WTC11 (cell line): ENCODE results near the gene GABRE. TPM values are rescaled to one million over a fixed set of nuclear protein-coding genes. Genes with fewer than 3 reads are reported as not detected.

Experiments
- ATAC-seq: fragments of 200-7000 bp; cut with Tn5 transposase; 2 replicates; pipeline ENCODE4 v1.10.0; 2021; ENCODE audit warnings: mild to moderate bottlenecking, moderate library complexity
- Bru-seq: library from RNA; stranded (reverse); fragments of 400-500 nt; gene quantifications from one replicate; lab custom pipeline; 2021; lab: Mats Ljungman, UMichigan
- CTCF ChIA-PET: fragments of 300-600 bp; sonication (Branson Sonifier 250); formaldehyde crosslinking; loops from one replicate; lab custom pipeline; 2021; ENCODE audit warnings: antibody characterized with exemption; lab: Charles Lee
- POLR2A ChIA-PET: fragments of 350-600 bp; sonication (Branson Sonifier 250); formaldehyde crosslinking; loops from one replicate; lab custom pipeline; 2021; ENCODE audit warnings: antibody characterized with exemption; lab: Charles Lee
- DNase-seq: peaks from one replicate; pipeline ENCODE4 v3.0.0; 2021; ENCODE audit warnings: low spot score
- H3K27ac Mint-ChIP-seq: 2 replicates; pipeline ENCODE4 v1.8.0; 2021; ENCODE audit warnings: mixed read lengths
- H3K27me3 Mint-ChIP-seq: 2 replicates; pipeline ENCODE4 v1.8.0; 2021; ENCODE audit warnings: low read depth, mild to moderate bottlenecking, moderate library complexity, mixed read lengths
- H3K36me3 Mint-ChIP-seq: 2 replicates; pipeline ENCODE4 v1.8.0; 2021; ENCODE audit warnings: mixed read lengths
- H3K4me1 Mint-ChIP-seq: 2 replicates; pipeline ENCODE4 v1.8.0; 2022; ENCODE audit warnings: mixed read lengths
- H3K4me3 Mint-ChIP-seq: 2 replicates; pipeline ENCODE4 v1.8.0; 2021; ENCODE audit warnings: mild to moderate bottlenecking, moderate library complexity, mixed read lengths
- H3K9me3 Mint-ChIP-seq: 2 replicates; pipeline ENCODE4 v1.8.0; 2021; ENCODE audit warnings: mixed read lengths
- ATF1 ChIP-seq: sonication (generic); formaldehyde crosslinking; IDR thresholded peaks from 2 replicates; pipeline ENCODE4 v1.8.1; 2023; ENCODE audit warnings: mild to moderate bottlenecking, moderate library complexity, missing genetic modification reagents
- ATF3 ChIP-seq: sonication (generic); formaldehyde crosslinking; conservative IDR thresholded peaks from 2 replicates; pipeline ENCODE4 v1.8.1; 2022; ENCODE audit warnings: mild to moderate bottlenecking, missing genetic modification reagents
- CBFB ChIP-seq: sonication (generic); formaldehyde crosslinking; IDR thresholded peaks from 2 replicates; pipeline ENCODE4 v1.8.1; 2022; ENCODE audit warnings: mild to moderate bottlenecking, low read depth, missing genetic modification reagents
- EMX1 ChIP-seq: fragments of 250-450 bp; sonication (Bioruptor Pico); IDR thresholded peaks from 2 replicates; pipeline ENCODE4 v1.8.0; 2021; ENCODE audit warnings: mild to moderate bottlenecking
- FOXJ3 ChIP-seq: sonication (generic); formaldehyde crosslinking; IDR thresholded peaks from 2 replicates; pipeline ENCODE4 v1.9.0; 2021; ENCODE audit warnings: missing genetic modification reagents, mild to moderate bottlenecking, borderline replicate concordance
- FOXP1 ChIP-seq: sonication (generic); formaldehyde crosslinking; IDR thresholded peaks from 2 replicates; pipeline ENCODE4 v1.8.0; 2022; ENCODE audit warnings: missing genetic modification reagents, mild to moderate bottlenecking, moderate library complexity, borderline replicate concordance
- GABPB1 ChIP-seq: sonication (generic); formaldehyde crosslinking; IDR thresholded peaks from 2 replicates; pipeline ENCODE4 v1.8.1; 2023; ENCODE audit warnings: mild to moderate bottlenecking, missing genetic modification reagents
- GTF2I ChIP-seq: fragments of 250-450 bp; sonication (Bioruptor Pico); conservative IDR thresholded peaks from 2 replicates; pipeline ENCODE4 v1.4.0; 2021; ENCODE audit warnings: mild to moderate bottlenecking
- MAX ChIP-seq: sonication (generic); formaldehyde crosslinking; IDR thresholded peaks from 2 replicates; pipeline ENCODE4 v1.8.0; 2022; ENCODE audit warnings: mild to moderate bottlenecking, missing genetic modification reagents
- NFATC4 ChIP-seq: fragments of 250-450 bp; sonication (Bioruptor Pico); IDR thresholded peaks from 2 replicates; pipeline ENCODE4 v1.9.0; 2021; ENCODE audit warnings: mild to moderate bottlenecking
- RORB ChIP-seq: fragments of 250-450 bp; sonication (Bioruptor Pico); IDR thresholded peaks from 2 replicates; pipeline ENCODE4 v1.9.0; 2021; ENCODE audit warnings: mild to moderate bottlenecking
- SMAD4 ChIP-seq: sonication (generic); formaldehyde crosslinking; IDR thresholded peaks from 2 replicates; pipeline ENCODE4 v1.8.0; 2022; ENCODE audit warnings: mild to moderate bottlenecking, missing genetic modification reagents
- TCF7 ChIP-seq: sonication (generic); formaldehyde crosslinking; IDR thresholded peaks from 2 replicates; pipeline ENCODE4 v1.8.0; 2022; ENCODE audit warnings: mild to moderate bottlenecking, low read depth, missing genetic modification reagents, moderate library complexity
- ZBTB21 ChIP-seq: sonication (generic); formaldehyde crosslinking; IDR thresholded peaks from 2 replicates; pipeline ENCODE4 v1.8.1; 2023; ENCODE audit warnings: mild to moderate bottlenecking, missing genetic modification reagents, borderline replicate concordance
- ZNF263 ChIP-seq: sonication (generic); formaldehyde crosslinking; IDR thresholded peaks from 2 replicates; pipeline ENCODE4 v1.8.1; 2022; ENCODE audit warnings: low read depth, mild to moderate bottlenecking, moderate library complexity, missing genetic modification reagents
- ZNF317 ChIP-seq: sonication (generic); formaldehyde crosslinking; IDR thresholded peaks from 2 replicates; pipeline ENCODE4 v1.8.1; 2023; ENCODE audit warnings: low read depth, mild to moderate bottlenecking, moderate library complexity, missing genetic modification reagents, borderline replicate concordance
- ZNF396 ChIP-seq: fragments of 250-450 bp; sonication (Bioruptor Pico); IDR thresholded peaks from 2 replicates; pipeline ENCODE4 v1.8.0; 2021; ENCODE audit warnings: mild to moderate bottlenecking, moderate library complexity, borderline replicate concordance
- ZNF671 ChIP-seq: fragments of 250-450 bp; sonication (Bioruptor Pico); IDR thresholded peaks from 2 replicates; pipeline ENCODE4 v1.8.0; 2021; ENCODE audit warnings: mild to moderate bottlenecking
- long read RNA-seq, 3 experiments: library from RNA in 1 of 3; library from capped mRNA in 1 of 3; library from polyadenylated mRNA in 1 of 3; unstranded in 2 of 3; stranded (forward) in 1 of 3; transcript quantifications; one replicate each; pipeline ENCODE4 v2.0.0, GENCODE V29; 2021
- total RNA-seq: library from RNA; stranded (reverse); gene quantifications from 3 replicates; pipeline ENCODE4 v1.2.3, GENCODE V29; 2021
- TF ChIP-seq, protein P1 (sequence below): sonication (generic); formaldehyde crosslinking; IDR thresholded peaks from 2 replicates; pipeline ENCODE4 v1.8.0; 2023; ENCODE audit warnings: missing genetic modification reagents
- TF ChIP-seq, protein P2 (sequence below): sonication (generic); formaldehyde crosslinking; IDR thresholded peaks from 2 replicates; pipeline ENCODE4 v1.8.1; 2023; ENCODE audit warnings: mild to moderate bottlenecking, missing genetic modification reagents, moderate library complexity
- TF ChIP-seq, protein P3 (sequence below): sonication (generic); formaldehyde crosslinking; conservative IDR thresholded peaks from 2 replicates; pipeline ENCODE4 v1.8.1; 2023; ENCODE audit warnings: mild to moderate bottlenecking, low read depth, missing genetic modification reagents, moderate library complexity
- TF ChIP-seq, protein P4 (sequence below): sonication (generic); formaldehyde crosslinking; IDR thresholded peaks from 2 replicates; pipeline ENCODE4 v1.8.1; 2023; ENCODE audit warnings: mild to moderate bottlenecking, missing genetic modification reagents, borderline replicate concordance

Gene GABRE, protein sequence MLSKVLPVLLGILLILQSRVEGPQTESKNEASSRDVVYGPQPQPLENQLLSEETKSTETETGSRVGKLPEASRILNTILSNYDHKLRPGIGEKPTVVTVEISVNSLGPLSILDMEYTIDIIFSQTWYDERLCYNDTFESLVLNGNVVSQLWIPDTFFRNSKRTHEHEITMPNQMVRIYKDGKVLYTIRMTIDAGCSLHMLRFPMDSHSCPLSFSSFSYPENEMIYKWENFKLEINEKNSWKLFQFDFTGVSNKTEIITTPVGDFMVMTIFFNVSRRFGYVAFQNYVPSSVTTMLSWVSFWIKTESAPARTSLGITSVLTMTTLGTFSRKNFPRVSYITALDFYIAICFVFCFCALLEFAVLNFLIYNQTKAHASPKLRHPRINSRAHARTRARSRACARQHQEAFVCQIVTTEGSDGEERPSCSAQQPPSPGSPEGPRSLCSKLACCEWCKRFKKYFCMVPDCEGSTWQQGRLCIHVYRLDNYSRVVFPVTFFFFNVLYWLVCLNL
- total RNA-seq (6.5 to 12.3 TPM (median 11.7 TPM) in 3 replicates), Bru-seq, nascent RNA (percentile 59 among the genes with signal in this experiment)
- long read RNA-seq, experiment 1, full-length matches to known transcripts: 4 of 16 reads
- long read RNA-seq, experiment 1, partial matches to known transcripts: 0 of 16 reads
- long read RNA-seq, experiment 1, other reads (novel, unspliced or antisense): 12 of 16 reads
- long read RNA-seq, experiment 2, full-length matches to known transcripts: 1 of 6 reads
- long read RNA-seq, experiment 2, partial matches to known transcripts: 0 of 6 reads
- long read RNA-seq, experiment 2, other reads (novel, unspliced or antisense): 5 of 6 reads
- long read RNA-seq, experiment 3, partial matches to known transcripts: 1 of 1 reads
- long read RNA-seq, experiment 3, other reads (novel, unspliced or antisense): 0 of 1 reads

- H3K27ac Mint-ChIP-seq: no peak within 1 kb of the TSS
- DNase-seq (peak; percentile 36), ATAC-seq (peak; percentile 68)
- peaks cover 18% of the 10 kb centered on the region for H3K4me1 Mint-ChIP-seq
- no peak for TF ChIP-seq FOXJ3 (CRISPR knock-in tag)
- no peak for TF ChIP-seq ZBTB21
- TF ChIP-seq, protein P1, sequence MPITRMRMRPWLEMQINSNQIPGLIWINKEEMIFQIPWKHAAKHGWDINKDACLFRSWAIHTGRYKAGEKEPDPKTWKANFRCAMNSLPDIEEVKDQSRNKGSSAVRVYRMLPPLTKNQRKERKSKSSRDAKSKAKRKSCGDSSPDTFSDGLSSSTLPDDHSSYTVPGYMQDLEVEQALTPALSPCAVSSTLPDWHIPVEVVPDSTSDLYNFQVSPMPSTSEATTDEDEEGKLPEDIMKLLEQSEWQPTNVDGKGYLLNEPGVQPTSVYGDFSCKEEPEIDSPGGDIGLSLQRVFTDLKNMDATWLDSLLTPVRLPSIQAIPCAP (CRISPR knock-in tag): no peak
- TF ChIP-seq TCF7 (CRISPR knock-in tag): no peak
- no peak for TF ChIP-seq ATF1 (CRISPR knock-in tag)
- TF ChIP-seq MAX (CRISPR knock-in tag): no peak; the same call in 1 of the 2 replicates
- no peak for TF ChIP-seq GTF2I
- TF ChIP-seq FOXP1: no peak
- POLR2A ChIA-PET: no interaction called here
- H3K9me3 Mint-ChIP-seq: no peaks in the 10 kb centered on the region
- peak within 1 kb of the TSS; percentile 63 for H3K4me3 Mint-ChIP-seq
- H3K36me3 Mint-ChIP-seq: peaks cover 2% of the 10 kb centered on the region
- peaks cover 30% of the 10 kb centered on the region for H3K27me3 Mint-ChIP-seq
- CTCF ChIA-PET: interaction anchor here (0.8 to 2.1 kb wide), 5 partner anchors 164 to 628 kb away, joined by 3 to 5 read pairs (median 3); no protein-coding TSS in a partner anchor
Measured at GRCh38 chrX:151974336-151975227, at the start of gene GABRE. TSS of gene GABRE (minus strand) at chrX:151974676. CDS start at chrX:151974625, 51 bp downstream.

- no peaks in the 10 kb centered on the region; the same call in 1 of the 2 replicates for H3K27me3 Mint-ChIP-seq
- H3K4me1 Mint-ChIP-seq: no peaks in the 10 kb centered on the region
- no peak overlapping the region for H3K4me3 Mint-ChIP-seq
- ChIA-PET CTCF (no interaction called here), POLR2A (no interaction called here)
- H3K9me3 Mint-ChIP-seq: no peaks in the 10 kb centered on the region
- no peak for DNase-seq
- no peak overlapping the region for H3K27ac Mint-ChIP-seq
- ATAC-seq: no peak
- H3K36me3 Mint-ChIP-seq: no peaks in the 10 kb centered on the region
- TF ChIP-seq ZNF317 (CRISPR knock-in tag): no peak
- no peak for TF ChIP-seq CBFB (CRISPR knock-in tag)
- TF ChIP-seq ZNF671: no peak
- no peak for TF ChIP-seq ATF3 (CRISPR knock-in tag)
- no peak for TF ChIP-seq ZNF263 (CRISPR knock-in tag)
- TF ChIP-seq GABPB1 (CRISPR knock-in tag): no peak
- TF ChIP-seq, protein P2, sequence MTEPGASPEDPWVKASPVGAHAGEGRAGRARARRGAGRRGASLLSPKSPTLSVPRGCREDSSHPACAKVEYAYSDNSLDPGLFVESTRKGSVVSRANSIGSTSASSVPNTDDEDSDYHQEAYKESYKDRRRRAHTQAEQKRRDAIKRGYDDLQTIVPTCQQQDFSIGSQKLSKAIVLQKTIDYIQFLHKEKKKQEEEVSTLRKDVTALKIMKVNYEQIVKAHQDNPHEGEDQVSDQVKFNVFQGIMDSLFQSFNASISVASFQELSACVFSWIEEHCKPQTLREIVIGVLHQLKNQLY (CRISPR knock-in tag): no peak
- no peak for TF ChIP-seq ZBTB21
- TF ChIP-seq, protein P3, sequence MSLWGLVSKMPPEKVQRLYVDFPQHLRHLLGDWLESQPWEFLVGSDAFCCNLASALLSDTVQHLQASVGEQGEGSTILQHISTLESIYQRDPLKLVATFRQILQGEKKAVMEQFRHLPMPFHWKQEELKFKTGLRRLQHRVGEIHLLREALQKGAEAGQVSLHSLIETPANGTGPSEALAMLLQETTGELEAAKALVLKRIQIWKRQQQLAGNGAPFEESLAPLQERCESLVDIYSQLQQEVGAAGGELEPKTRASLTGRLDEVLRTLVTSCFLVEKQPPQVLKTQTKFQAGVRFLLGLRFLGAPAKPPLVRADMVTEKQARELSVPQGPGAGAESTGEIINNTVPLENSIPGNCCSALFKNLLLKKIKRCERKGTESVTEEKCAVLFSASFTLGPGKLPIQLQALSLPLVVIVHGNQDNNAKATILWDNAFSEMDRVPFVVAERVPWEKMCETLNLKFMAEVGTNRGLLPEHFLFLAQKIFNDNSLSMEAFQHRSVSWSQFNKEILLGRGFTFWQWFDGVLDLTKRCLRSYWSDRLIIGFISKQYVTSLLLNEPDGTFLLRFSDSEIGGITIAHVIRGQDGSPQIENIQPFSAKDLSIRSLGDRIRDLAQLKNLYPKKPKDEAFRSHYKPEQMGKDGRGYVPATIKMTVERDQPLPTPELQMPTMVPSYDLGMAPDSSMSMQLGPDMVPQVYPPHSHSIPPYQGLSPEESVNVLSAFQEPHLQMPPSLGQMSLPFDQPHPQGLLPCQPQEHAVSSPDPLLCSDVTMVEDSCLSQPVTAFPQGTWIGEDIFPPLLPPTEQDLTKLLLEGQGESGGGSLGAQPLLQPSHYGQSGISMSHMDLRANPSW (CRISPR knock-in tag): no peak
- TF ChIP-seq EMX1: no peak
- TF ChIP-seq SMAD4 (CRISPR knock-in tag): no peak
- TF ChIP-seq, protein P4, sequence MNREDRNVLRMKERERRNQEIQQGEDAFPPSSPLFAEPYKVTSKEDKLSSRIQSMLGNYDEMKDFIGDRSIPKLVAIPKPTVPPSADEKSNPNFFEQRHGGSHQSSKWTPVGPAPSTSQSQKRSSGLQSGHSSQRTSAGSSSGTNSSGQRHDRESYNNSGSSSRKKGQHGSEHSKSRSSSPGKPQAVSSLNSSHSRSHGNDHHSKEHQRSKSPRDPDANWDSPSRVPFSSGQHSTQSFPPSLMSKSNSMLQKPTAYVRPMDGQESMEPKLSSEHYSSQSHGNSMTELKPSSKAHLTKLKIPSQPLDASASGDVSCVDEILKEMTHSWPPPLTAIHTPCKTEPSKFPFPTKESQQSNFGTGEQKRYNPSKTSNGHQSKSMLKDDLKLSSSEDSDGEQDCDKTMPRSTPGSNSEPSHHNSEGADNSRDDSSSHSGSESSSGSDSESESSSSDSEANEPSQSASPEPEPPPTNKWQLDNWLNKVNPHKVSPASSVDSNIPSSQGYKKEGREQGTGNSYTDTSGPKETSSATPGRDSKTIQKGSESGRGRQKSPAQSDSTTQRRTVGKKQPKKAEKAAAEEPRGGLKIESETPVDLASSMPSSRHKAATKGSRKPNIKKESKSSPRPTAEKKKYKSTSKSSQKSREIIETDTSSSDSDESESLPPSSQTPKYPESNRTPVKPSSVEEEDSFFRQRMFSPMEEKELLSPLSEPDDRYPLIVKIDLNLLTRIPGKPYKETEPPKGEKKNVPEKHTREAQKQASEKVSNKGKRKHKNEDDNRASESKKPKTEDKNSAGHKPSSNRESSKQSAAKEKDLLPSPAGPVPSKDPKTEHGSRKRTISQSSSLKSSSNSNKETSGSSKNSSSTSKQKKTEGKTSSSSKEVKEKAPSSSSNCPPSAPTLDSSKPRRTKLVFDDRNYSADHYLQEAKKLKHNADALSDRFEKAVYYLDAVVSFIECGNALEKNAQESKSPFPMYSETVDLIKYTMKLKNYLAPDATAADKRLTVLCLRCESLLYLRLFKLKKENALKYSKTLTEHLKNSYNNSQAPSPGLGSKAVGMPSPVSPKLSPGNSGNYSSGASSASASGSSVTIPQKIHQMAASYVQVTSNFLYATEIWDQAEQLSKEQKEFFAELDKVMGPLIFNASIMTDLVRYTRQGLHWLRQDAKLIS (CRISPR knock-in tag): no peak
- no peak for TF ChIP-seq ZNF396
- no peak for TF ChIP-seq NFATC4
- no peak for TF ChIP-seq RORB
Measured at GRCh38 chrX:152020888-152021287, 46.4 kb upstream of the GABRE start.
